ENCODE data around the gene ZNF44. TPM values are rescaled to one million over a fixed set of nuclear protein-coding genes. Genes with fewer than 3 reads are reported as not detected.

ZNF44 gene
- total and polyA plus RNA-seq, 9 of the 15 experiments (the other 6 are each of a cell fraction or from before 2014, with no cell fraction given) = 2.6 to 8.3 (median 4.4) TPM

GRCh38 chr19:12270854-12271253 is 23.8 kb downstream of the ZNF44 start (continued):
- no peak for TF ChIP-seq ZNF324 (CRISPR knock-in tag; IDR thresholded peaks at IDR 0.05)
- no peak for TF ChIP-seq CEBPG (CRISPR knock-in tag; IDR thresholded peaks at IDR 0.05)
- no peak for TF ChIP-seq CEBPG (tag; conservative IDR thresholded peaks at IDR 0.05 in 1 of 2, IDR thresholded peaks at IDR 0.05 in 1 of 2)
- no peak for TF ChIP-seq ZNF583 (CRISPR knock-in tag; IDR thresholded peaks at IDR 0.05)
- TF ChIP-seq AFF4 (CRISPR knock-in tag; IDR thresholded peaks at IDR 0.05) = no peak
- no peak for TF ChIP-seq ZC3H11A (IDR thresholded peaks at IDR 0.05; ENCODE audit: low read depth, low read length)

GRCh38 chr19:12265921-12266704 is 28.6 kb downstream of the ZNF44 start:
- peak in 2 of 4 experiments; percentile 13 to 34 for DNase-seq (ENCODE audit: extremely low read depth in 1 of 4, low spot score in 3 of 4)
- peaks cover 0 to 7% of the 10 kb centered on the region in 2 experiments; a peak in 2 of 5 replicates for H3K4me1 ChIP-seq (replicated peaks in 1 of 2; ENCODE audit: control insufficient read depth in 2 of 2, insufficient read depth in 2 of 2, low read length in 2 of 2)
- no peak for TF ChIP-seq MAFG (tag; conservative IDR thresholded peaks at IDR 0.05)
- peak; percentile 35; the same call in 1 of the 2 replicates for TF ChIP-seq POLR2G (IDR thresholded peaks at IDR 0.05; ENCODE audit: low read depth, low read length)
- no peak for TF ChIP-seq JUN (IDR thresholded peaks at IDR 0.05; ENCODE audit: borderline replicate concordance, low read depth, low read length)
- TF ChIP-seq JUN (CRISPR knock-in tag; IDR thresholded peaks at IDR 0.05; ENCODE audit: borderline replicate concordance) = no peak
- TF ChIP-seq RB1 (IDR thresholded peaks at IDR 0.05; ENCODE audit: low read depth) = no peak
- TF ChIP-seq ZNF584 (CRISPR knock-in tag; IDR thresholded peaks at IDR 0.05; ENCODE audit: low read depth) = no peak
- ATAC-seq = peak; percentile 67; the same call in 2 of the 3 replicates
- H3K79me2 ChIP-seq (ENCODE audit: control insufficient read depth, insufficient read depth, low read length) = no peaks in the 10 kb centered on the region
- H3K9me1 ChIP-seq (ENCODE audit: control insufficient read depth, insufficient read depth, low read length) = no peaks in the 10 kb centered on the region
- H3K9me3 ChIP-seq (replicated peaks; ENCODE audit: control insufficient read depth, insufficient read depth, low read depth, low read length) = no peaks in the 10 kb centered on the region
- no peak overlapping the region for H3K27ac ChIP-seq (ENCODE audit: extremely low read depth, low read depth, low read length)
- no peak for FAIRE-seq
- H3K4me3 ChIP-seq = no peak overlapping the region; the same call in 1 of the 2 replicates
- H3K9ac ChIP-seq (ENCODE audit: insufficient read depth in 1 of 2, low read depth in 2 of 2, low read length in 2 of 2) = no peak overlapping the region; a peak in 1 of 4 replicates
- WGBS (ENCODE audit: insufficient coverage, low coverage, missing lambda C conversion rate) = 38% methylated on average over 39 of the region's 46 CpGs
- BruUV-seq (replicated peaks) = no TSS peak
- H3K36me3 ChIP-seq (ENCODE audit: control insufficient read depth, insufficient read depth, low read length) = no peaks in the 10 kb centered on the region
- in situ Hi-C loops (cut with MboI) (no loop called here), intact Hi-C loops (cut with micrococcal nuclease) (no loop called here)
- ChIA-PET CTCF (ENCODE audit: low intra/inter-chr PET ratio) (no interaction called here), POLR2A (no interaction called here)
- H2AFZ ChIP-seq (ENCODE audit: low read depth, low read length) = no peak overlapping the region
- no peaks in the 10 kb centered on the region for H4K20me1 ChIP-seq (replicated peaks; ENCODE audit: control insufficient read depth, insufficient read depth, low read length)
- H3K4me2 ChIP-seq (ENCODE audit: insufficient read depth, low read length) = no peak overlapping the region
- peaks cover 0 to 3% of the 10 kb centered on the region in 2 experiments; a peak in 2 of 5 replicates for H3K27me3 ChIP-seq (ENCODE audit: control insufficient read depth in 2 of 2, insufficient read depth in 2 of 2, low read length in 2 of 2)

Data from K562 (cell line).